ENCODE data around the gene SNRK.
A peak's percentile ranks its signal among the peaks of the same experiment; 100 is the strongest.

The SNRK gene

GRCh38 chr3:43279082-43279481, 7.3 kb upstream of the SNRK start:
- no peak for DNase-seq

GRCh38 chr3:43279532-43279931, 6.8 kb upstream of the SNRK start:
- no peak for DNase-seq

GRCh38 chr3:43281020-43281419, 5.3 kb upstream of the SNRK start:
- no peak for DNase-seq

GRCh38 chr3:43284171-43284570, 2.2 kb upstream of the SNRK start:
- DNase-seq = no peak

- no peak for DNase-seq
These were observed 696 bp upstream of the SNRK start for GRCh38 chr3:43285644-43286043.

- no peak for DNase-seq
These were observed 630 bp downstream of the SNRK start for GRCh38 chr3:43286841-43287499.

GRCh38 chr3:43287500-43287873, 1.1 kb downstream of the SNRK start:
- no peak for DNase-seq

GRCh38 chr3:43288366-43288765, 2.0 kb downstream of the SNRK start:
- DNase-seq = no peak

- DNase-seq = no peak
These were observed 2.5 kb downstream of the SNRK start for GRCh38 chr3:43288850-43289249.

GRCh38 chr3:43289401-43289800, 3.1 kb downstream of the SNRK start:
- no peak for DNase-seq

GRCh38 chr3:43289841-43290470, 3.6 kb downstream of the SNRK start:
- no peak for DNase-seq

GRCh38 chr3:43290956-43291355, 4.6 kb downstream of the SNRK start:
- no peak for DNase-seq

- DNase-seq = peak; percentile 32
These were observed 5.2 kb downstream of the SNRK start for GRCh38 chr3:43291546-43291945.

GRCh38 chr3:43294975-43295374, 8.6 kb downstream of the SNRK start:
- no peak for DNase-seq

- DNase-seq = no peak
These were observed 10.2 kb downstream of the SNRK start for GRCh38 chr3:43296565-43296964.

- DNase-seq = no peak
These were observed 12.0 kb downstream of the SNRK start for GRCh38 chr3:43298292-43298691.

- no peak for DNase-seq
These were observed 12.4 kb downstream of the SNRK start for GRCh38 chr3:43298761-43299160.

- no peak for DNase-seq
These were observed 16.0 kb downstream of the SNRK start for GRCh38 chr3:43302116-43302880.

- DNase-seq = no peak
These were observed 17.8 kb downstream of the SNRK start for GRCh38 chr3:43304126-43304525.

- no peak for DNase-seq
These were observed 20.9 kb downstream of the SNRK start for GRCh38 chr3:43307226-43307625.

GRCh38 chr3:43307649-43308048, 21.3 kb downstream of the SNRK start:
- no peak for DNase-seq

- DNase-seq = no peak
These were observed 23.3 kb downstream of the SNRK start for GRCh38 chr3:43309372-43310305.

All from NCI-H226 (cell line).